K562 (cell line): ENCODE data around the gene SLAMF7. TPM values are rescaled to one million over a fixed set of nuclear protein-coding genes. Genes with fewer than 3 reads are reported as not detected.

Experiments
- ATAC-seq: fragments of 200-7000 bp; cut with Tn5 transposase; 3 replicates; pipeline ENCODE4 v1.9.1; 2020; ENCODE audit warnings: moderate library complexity
- BruUV-seq: library from RNA; stranded (reverse); fragments of 400-500 nt; replicated peaks from 2 replicates; lab custom pipeline; 2021; lab: Mats Ljungman, UMichigan
- CTCF ChIA-PET: fragments of 300-600 bp; formaldehyde crosslinking; extraction: SDS; loops from one replicate; lab custom pipeline; 2021; ENCODE audit warnings: low intra/inter-chr PET ratio; lab: Yijun Ruan, JAX
- POLR2A ChIA-PET: fragments of 300-600, 350-650 bp; sonication (Branson Sonifier 250); formaldehyde crosslinking; extraction: SDS; loops from one replicate; lab custom pipeline; 2021; ENCODE audit warnings: antibody characterized with exemption, inconsistent platforms; lab: Yijun Ruan, JAX
- DNase-seq, 4 experiments: peaks; one replicate each; pipeline versions ENCODE4 v3.0.0 to v3.0.0-alpha.2; 2011 to 2018; ENCODE audit warnings: low spot score in 3 of 4, mixed read lengths in 3 of 4; ENCODE audit errors: extremely low read depth in 1 of 4
- FAIRE-seq: peaks from 2 replicates; lab custom pipeline; 2011; peaks lifted over from hg19 to GRCh38; lab: Jason Lieb, UNC
- H2AFZ ChIP-seq: 2 replicates; pipeline ENCODE4 v1.6.0; 2011; ENCODE audit warnings: low read depth, low read length, control low read depth, inconsistent platforms
- H3K27ac ChIP-seq: fragments of 200-600 bp; 3 replicates; pipeline ENCODE4 v1.8.0; 2011; ENCODE audit warnings: low read depth, mild to moderate bottlenecking, control low read depth, inconsistent platforms, low read length, moderate library complexity, mixed read lengths; ENCODE audit errors: extremely low read depth
- H3K27me3 ChIP-seq, 2 experiments: fragments of 300-600 bp in 1 of 2; 2 replicates in 1 of 2; 3 replicates in 1 of 2; pipeline versions ENCODE4 v1.6.0 to v1.8.0; 2011; ENCODE audit warnings: inconsistent platforms in 2 of 2, low read length in 2 of 2, mild to moderate bottlenecking in 1 of 2, mixed read lengths in 1 of 2, moderate library complexity in 1 of 2; ENCODE audit not compliant: control insufficient read depth in 2 of 2, insufficient read depth in 2 of 2
- H3K36me3 ChIP-seq: fragments of 300-600 bp; 3 replicates; pipeline ENCODE4 v1.8.0; 2011; ENCODE audit warnings: mild to moderate bottlenecking, low read length, inconsistent platforms; ENCODE audit not compliant: control insufficient read depth, insufficient read depth
- H3K4me1 ChIP-seq, 2 experiments: fragments of 200-600 bp in 1 of 2; replicated peaks in 1 of 2; 2 replicates in 1 of 2; 3 replicates in 1 of 2; pipeline versions ENCODE4 v1.5.1 to v1.8.0; 2011; ENCODE audit warnings: inconsistent platforms in 2 of 2, low read length in 2 of 2, mild to moderate bottlenecking in 1 of 2, mixed read lengths in 1 of 2, moderate library complexity in 1 of 2; ENCODE audit not compliant: control insufficient read depth in 2 of 2, insufficient read depth in 2 of 2
- H3K4me2 ChIP-seq: 2 replicates; pipeline ENCODE4 v1.6.1; 2011; ENCODE audit warnings: low read length, control low read depth, inconsistent platforms, mixed read lengths; ENCODE audit not compliant: insufficient read depth
- H3K4me3 ChIP-seq: fragments of 200-600 bp; sonication (generic), shearing (Covaris generic); 2 replicates; pipeline ENCODE4 v1.5.1; 2016; ENCODE audit warnings: control low read depth, inconsistent platforms
- H3K79me2 ChIP-seq: fragments of 200-600 bp; 3 replicates; pipeline ENCODE4 v1.8.0; 2011; ENCODE audit warnings: low read length, inconsistent platforms; ENCODE audit not compliant: control insufficient read depth, insufficient read depth
- H3K9ac ChIP-seq, 2 experiments: 2 replicates each; pipeline versions ENCODE4 v1.6.0 to v1.6.1; 2011; ENCODE audit warnings: low read depth in 2 of 2, low read length in 2 of 2, control low read depth in 1 of 2, inconsistent platforms in 1 of 2, mild to moderate bottlenecking in 1 of 2, mixed read lengths in 1 of 2; ENCODE audit not compliant: insufficient read depth in 1 of 2
- H3K9me1 ChIP-seq: one replicate; pipeline ENCODE4 v1.6.0; 2011; ENCODE audit warnings: inconsistent platforms, mild to moderate bottlenecking, low read length, moderate library complexity; ENCODE audit not compliant: control insufficient read depth, insufficient read depth
- H3K9me3 ChIP-seq: replicated peaks from 2 replicates; pipeline ENCODE4 v1.5.1; 2011; ENCODE audit warnings: low read depth, low read length, inconsistent platforms; ENCODE audit not compliant: control insufficient read depth, insufficient read depth
- H4K20me1 ChIP-seq: replicated peaks from 2 replicates; pipeline ENCODE4 v1.6.1; 2011; ENCODE audit warnings: low read length, inconsistent platforms, mixed read lengths; ENCODE audit not compliant: control insufficient read depth, insufficient read depth
- BRCA1 ChIP-seq, 2 experiments: fragments of 450-650 bp in 1 of 2; sonication (generic) in 1 of 2; formaldehyde crosslinking in 1 of 2; IDR thresholded peaks; 2 replicates each; pipeline versions ENCODE4 v1.5.0 to v1.6.1; 2017 to 2020; ENCODE audit warnings: mild to moderate bottlenecking in 1 of 2, missing genetic modification reagents in 1 of 2
- CBFA2T2 ChIP-seq: fragments of 450-650 bp; conservative IDR thresholded peaks from 2 replicates; pipeline ENCODE4 v1.6.1; 2017; ENCODE audit warnings: mild to moderate bottlenecking
- CC2D1A ChIP-seq: fragments of 450-650 bp; IDR thresholded peaks from 2 replicates; pipeline ENCODE4 v1.6.1; 2017; ENCODE audit warnings: mild to moderate bottlenecking
- CHD2 ChIP-seq: IDR thresholded peaks from 2 replicates; pipeline ENCODE4 v1.6.1; 2011; ENCODE audit warnings: low read depth, low read length
- FOXK1 ChIP-seq: sonication (generic); formaldehyde crosslinking; IDR thresholded peaks from 2 replicates; pipeline ENCODE4 v1.8.0; 2022; ENCODE audit warnings: missing genetic modification reagents, mild to moderate bottlenecking, borderline replicate concordance
- KDM4B ChIP-seq, 2 experiments: fragments of 450-650 bp in 1 of 2; sonication (generic) in 1 of 2; IDR thresholded peaks; 2 replicates each; pipeline ENCODE4 v1.6.1; 2016 to 2017; ENCODE audit warnings: borderline replicate concordance in 2 of 2, antibody characterized with exemption in 1 of 2, low read depth in 1 of 2, mild to moderate bottlenecking in 1 of 2
- KLF1 ChIP-seq: fragments of 450-650 bp; IDR thresholded peaks from 2 replicates; pipeline ENCODE4 v1.6.1; 2016; ENCODE audit warnings: missing genetic modification characterization, missing compliant biosample characterization
- NR2F6 ChIP-seq: fragments of 450-650 bp; formaldehyde crosslinking; IDR thresholded peaks from 2 replicates; pipeline ENCODE4 v1.4.0; 2020; ENCODE audit warnings: mild to moderate bottlenecking
- SFPQ ChIP-seq: fragments of 200-400 bp; formaldehyde crosslinking; IDR thresholded peaks from 2 replicates; pipeline ENCODE4 v1.6.1; 2017; ENCODE audit warnings: mild to moderate bottlenecking, low read depth, low read length, moderate library complexity
- ZBTB17 ChIP-seq: fragments of 450-650 bp; formaldehyde crosslinking; IDR thresholded peaks from 2 replicates; pipeline ENCODE4 v1.4.0; 2020; ENCODE audit warnings: mild to moderate bottlenecking
- ZBTB43 ChIP-seq: sonication (generic); formaldehyde crosslinking; IDR thresholded peaks from 2 replicates; pipeline ENCODE4 v1.8.0; 2023; ENCODE audit warnings: mild to moderate bottlenecking, missing genetic modification reagents
- ZBTB7A ChIP-seq: IDR thresholded peaks from 2 replicates; pipeline ENCODE4 v1.6.1; 2011; ENCODE audit warnings: low read depth, mild to moderate bottlenecking, low read length, moderate library complexity, borderline replicate concordance; ENCODE audit not compliant: control insufficient read depth
- ZKSCAN8 ChIP-seq: fragments of 200-800 bp; sonication (Bioruptor generic); IDR thresholded peaks from 2 replicates; pipeline ENCODE4 v1.6.1; 2016; ENCODE audit warnings: missing genetic modification characterization, missing compliant biosample characterization
- ZNF41 ChIP-seq: fragments of 250-450 bp; sonication (Bioruptor Pico); conservative IDR thresholded peaks from 2 replicates; pipeline ENCODE4 v1.4.0; 2020; ENCODE audit warnings: mild to moderate bottlenecking
- ZNF830 ChIP-seq: fragments of 250-450 bp; sonication (Bioruptor Pico); IDR thresholded peaks from 2 replicates; pipeline ENCODE4 v1.5.0; 2021; ENCODE audit warnings: mild to moderate bottlenecking
- WGBS: fragments of 100-300 bp; shearing (Covaris generic); methylation state at CpG from one replicate; pipeline ENCODE4 v1.1.6; 2016; ENCODE audit warnings: low coverage, mixed read lengths; ENCODE audit not compliant: insufficient coverage; ENCODE audit errors: missing lambda C conversion rate; 5-methylcytosine and 5-hydroxymethylcytosine counted together
- in situ Hi-C: fragments of 300-500 bp; cut with MboI; formaldehyde crosslinking; loops from 4 replicates; pipeline ENCODE4 v1.15.0; 2018; ENCODE audit warnings: inconsistent platforms, mixed read lengths
- intact Hi-C: fragments of 100-400 bp; cut with micrococcal nuclease; formaldehyde crosslinking; loops from 2 replicates; pipeline ENCODE4 v1.14.2; 2022
- polyA plus RNA-seq, 8 experiments: library from polyadenylated mRNA; depleted of rRNA in 4 of 8; stranded (reverse) in 5 of 8; unstranded in 3 of 8; fragments of >200 nt; fragmentation: Nextera tagmentation in 2 of 8; fragmentation: Illumina TruSeq in 1 of 8; extraction: Ambion mirVana in 2 of 8; extraction: Trizol in 1 of 8; gene quantifications; 2 replicates each; pipeline versions ENCODE4 v1.2.1 to v1.2.3, GENCODE V29; 2011 to 2014; ENCODE audit warnings: inconsistent platforms in 1 of 8, missing spikeins in 1 of 8
- total RNA-seq, 7 experiments: library from RNA; depleted of rRNA in 6 of 7; stranded (reverse); fragments of >200 nt in 6 of 7; fragmentation: Illumina TruSeq in 2 of 7; extraction: Trizol in 2 of 7; gene quantifications; 2 replicates each; pipeline versions ENCODE4 v1.2.1 to v1.2.3, GENCODE V29; 2011 to 2021; ENCODE audit warnings: low replicate concordance in 1 of 7

The SLAMF7 gene
- total and polyA plus RNA-seq, 9 of the 15 experiments (the other 6 are each of a cell fraction or from before 2014, with no cell fraction given) = 0.11 to 1.2 (median 0.22) TPM; not detected in 2

GRCh38 chr1:160708118-160708517, 30.9 kb upstream of the SLAMF7 start (continued):
- no peak for TF ChIP-seq SFPQ
- TF ChIP-seq NR2F6 = no peak
- no peak for TF ChIP-seq KDM4B (IDR thresholded peaks at IDR 0.05; ENCODE audit: borderline replicate concordance in 2 of 2, low read depth in 1 of 2)
- TF ChIP-seq ZBTB43 (CRISPR knock-in tag) = no peak

- H3K27me3 ChIP-seq = peaks cover 19 to 21% of the 10 kb centered on the region in 2 experiments
- intact Hi-C loops = no loop called here
- FAIRE-seq = no peak
- H4K20me1 ChIP-seq = no peaks in the 10 kb centered on the region
- no peaks in the 10 kb centered on the region for H3K9me3 ChIP-seq
- no peaks in the 10 kb centered on the region for H3K79me2 ChIP-seq
- H3K4me3 ChIP-seq = no peak overlapping the region
- BruUV-seq = no TSS peak
- H3K9me1 ChIP-seq = no peaks in the 10 kb centered on the region
- CTCF ChIA-PET = no interaction called here
- POLR2A ChIA-PET = no interaction called here
- H3K4me2 ChIP-seq = no peak overlapping the region
- in situ Hi-C loops = no loop called here
- no peak overlapping the region for H2AFZ ChIP-seq
- DNase-seq = no peak
- WGBS = 4% methylated on average over 4 of the region's 4 CpGs
- no peak overlapping the region for H3K9ac ChIP-seq
- no peak for ATAC-seq
- H3K4me1 ChIP-seq = no peaks in the 10 kb centered on the region; a peak in 1 of 5 replicates
- no peak overlapping the region for H3K27ac ChIP-seq
- H3K36me3 ChIP-seq = no peaks in the 10 kb centered on the region
- no peak for TF ChIP-seq ZNF830
- TF ChIP-seq BRCA1 (IDR thresholded peaks at IDR 0.05) = no peak
- no peak for TF ChIP-seq BRCA1 (CRISPR knock-in tag; IDR thresholded peaks at IDR 0.05)
- no peak for TF ChIP-seq ZNF41 (CRISPR knock-in tag)
- TF ChIP-seq KLF1 (tag) = no peak
- TF ChIP-seq CHD2 = no peak
- TF ChIP-seq ZBTB7A = no peak
- TF ChIP-seq CC2D1A = no peak
- TF ChIP-seq FOXK1 (CRISPR knock-in tag) = no peak
- no peak for TF ChIP-seq ZKSCAN8
- no peak for TF ChIP-seq ZBTB17 (CRISPR knock-in tag)
- no peak for TF ChIP-seq CBFA2T2
These were observed 30.2 kb upstream of the SLAMF7 start for GRCh38 chr1:160708801-160709200.
